GM12875 (cell line): ENCODE measurements around the gene RBM15B.
A peak's percentile ranks its signal among the peaks of the same experiment; 100 is the strongest.

Experiments
- H3K4me3 ChIP-seq: one replicate; pipeline ENCODE4 v1.5.1; 2011; ENCODE audit warnings: low read depth, low read length, control low read depth
- CTCF ChIP-seq: IDR thresholded peaks from 2 replicates; pipeline ENCODE4 v1.5.1; 2011; ENCODE audit warnings: low read depth, mild to moderate bottlenecking, control low read depth, inconsistent platforms, low read length, moderate library complexity, borderline replicate concordance; ENCODE audit not compliant: insufficient read depth

Gene RBM15B

GRCh38 chr3:51426921-51427320 lies 35.8 kb downstream of the RBM15B start:
- TF ChIP-seq CTCF: no peak
- no peak overlapping the region for H3K4me3 ChIP-seq

- no peak for TF ChIP-seq CTCF
Observed at GRCh38 chr3:51429138-51429537, 38.1 kb downstream of the RBM15B start.

GRCh38 chr3:51434110-51434509 lies 43.0 kb downstream of the RBM15B start:
- H3K4me3 ChIP-seq: no peak overlapping the region
- TF ChIP-seq CTCF: no peak

More at GRCh38 chr3:51429138-51429537, 38.1 kb downstream of the RBM15B start:
- H3K4me3 ChIP-seq: no peak overlapping the region

GRCh38 chr3:51434746-51435327 lies 43.8 kb downstream of the RBM15B start:
- peak; percentile 78 for TF ChIP-seq CTCF
- H3K4me3 ChIP-seq: no peak overlapping the region

GRCh38 chr3:51436998-51437639 lies 46.0 kb downstream of the RBM15B start:
- H3K4me3 ChIP-seq: no peak overlapping the region
- TF ChIP-seq CTCF: no peak

GRCh38 chr3:51441282-51442030 lies 50.4 kb downstream of the RBM15B start:
- H3K4me3 ChIP-seq: no peak overlapping the region
- TF ChIP-seq CTCF: no peak

GRCh38 chr3:51445544-51446280 lies 54.6 kb downstream of the RBM15B start:
- TF ChIP-seq CTCF: no peak
- H3K4me3 ChIP-seq: no peak overlapping the region
